Measurements from ENCODE around the gene LTO1. TPM values are rescaled to one million over a fixed set of nuclear protein-coding genes. Genes with fewer than 3 reads are reported as not detected.

LTO1 gene
- total and polyA plus RNA-seq, 10 of the 15 experiments (the other 5 are each of a cell fraction or from before 2014, with no cell fraction given) = 2.6 to 27.5 (median 14.4) TPM

- ChIA-PET POLR2A (no interaction called here), SMC1A (ENCODE audit: uncharacterized antibody, unreplicated experiment) (no interaction called here), RAD21 (ENCODE audit: unreplicated experiment) (no interaction called here), CTCF (no interaction called here)
- no peaks in the 10 kb centered on the region for H3K9me3 ChIP-seq (replicated peaks; ENCODE audit: control insufficient read depth, insufficient read depth, low read length)
- BruUV-seq (replicated peaks) = no TSS peak
- H3K27ac ChIP-seq (ENCODE audit: control insufficient read depth, insufficient read depth) = no peak overlapping the region
- no peaks in the 10 kb centered on the region for H3K79me2 ChIP-seq (ENCODE audit: control insufficient read depth, insufficient read depth, low read length)
- no peaks in the 10 kb centered on the region for H3K36me3 ChIP-seq (ENCODE audit: control insufficient read depth in 2 of 2, insufficient read depth in 2 of 2, low read length in 1 of 2)
- peak overlapping the region; percentile 17; the same call in 1 of the 2 replicates for H2AFZ ChIP-seq (ENCODE audit: control insufficient read depth, low read depth, low read length)
- DNase-seq (ENCODE audit: low read depth, low spot score) (no peak), FAIRE-seq (no peak), ATAC-seq (0 out of 3 replicates have a peak, but pooled peaks have one; percentile 10)
- H3K4me3 ChIP-seq = no peak overlapping the region
- intact Hi-C loops (cut with micrococcal nuclease; ENCODE audit: unreplicated experiment) (no loop called here), in situ Hi-C loops (cut with MboI) (no loop called here)
- no peaks in the 10 kb centered on the region for H4K20me1 ChIP-seq (ENCODE audit: control insufficient read depth, insufficient read depth)
- no peak for TF ChIP-seq CUX1 (IDR thresholded peaks at IDR 0.05; ENCODE audit: insufficient replicate concordance, low read depth, low read length)
- TF ChIP-seq ZNF217 (IDR thresholded peaks at IDR 0.05) = no peak
- no peak for TF ChIP-seq BCL11A (IDR thresholded peaks at IDR 0.05; ENCODE audit: low read depth, low read length)
- no peaks in the 10 kb centered on the region; the same call in 1 of the 2 replicates for H3K4me1 ChIP-seq (ENCODE audit: control insufficient read depth, insufficient read depth, low read length)
- no peak overlapping the region for H3K9ac ChIP-seq (ENCODE audit: control insufficient read depth, insufficient read depth, low read length)
- 57% methylated on average over 28 of the region's 28 CpGs for WGBS (ENCODE audit: insufficient coverage, insufficient replicate concordance, low lambda C conversion rate, missing lambda C conversion rate)
- H3K27me3 ChIP-seq (replicated peaks in 1 of 2; ENCODE audit: control insufficient read depth in 2 of 2, insufficient read depth in 2 of 2, low read length in 1 of 2) = no peaks in the 10 kb centered on the region
- H3K4me2 ChIP-seq (ENCODE audit: control insufficient read depth, insufficient read depth) = no peak overlapping the region
Measured at GRCh38 chr11:69647761-69648497, 27.2 kb downstream of the LTO1 start.
